IPS DF 6.9 (cell line): ENCODE measurements around the gene TARBP2.

Experiments
- DNase-seq: peaks from one replicate; pipeline ENCODE4 v3.0.0-alpha.2; 2013; ENCODE audit warnings: low read depth, low spot score
- H3K27ac ChIP-seq: one replicate; pipeline ENCODE4 v1.5.1; 2013; ENCODE audit warnings: low read length, control low read depth
- H3K27me3 ChIP-seq: 2 replicates; pipeline ENCODE4 v1.6.1; 2013; ENCODE audit warnings: mild to moderate bottlenecking, low read length; ENCODE audit not compliant: control insufficient read depth, insufficient read depth
- H3K36me3 ChIP-seq: 2 replicates; pipeline ENCODE4 v1.6.1; 2013; ENCODE audit warnings: low read length; ENCODE audit not compliant: control insufficient read depth, insufficient read depth
- H3K4me1 ChIP-seq: 2 replicates; pipeline ENCODE4 v1.6.1; 2013; ENCODE audit warnings: low read length; ENCODE audit not compliant: control insufficient read depth, insufficient read depth
- H3K4me3 ChIP-seq: 2 replicates; pipeline ENCODE4 v1.5.1; 2013; ENCODE audit warnings: mild to moderate bottlenecking, low read length
- H3K9me3 ChIP-seq: 2 replicates; pipeline ENCODE4 v1.6.1; 2013; ENCODE audit warnings: low read length, inconsistent platforms; ENCODE audit not compliant: control insufficient read depth, insufficient read depth
- WGBS: extraction: QIAGEN DNeasy Blood & Tissue Kit; methylation state at CpG from one replicate; pipeline ENCODE4 v1.1.7; 2013; ENCODE audit warnings: mixed read lengths, missing lambda C conversion rate; ENCODE audit not compliant: insufficient read length, insufficient coverage; 5-methylcytosine and 5-hydroxymethylcytosine counted together

The TARBP2 gene

GRCh38 chr12:53505086-53505485 lies 4.0 kb downstream of the TARBP2 start:
- Histone ChIP-seq H3K27ac (no peak overlapping the region), H3K4me3 (no peak overlapping the region), H3K9me3 (no peaks in the 10 kb centered on the region), H3K36me3 (peaks cover 13% of the 10 kb centered on the region; the same call in 1 of the 2 replicates), H3K27me3 (no peaks in the 10 kb centered on the region), H3K4me1 (peaks cover 6% of the 10 kb centered on the region; the same call in 1 of the 2 replicates)
- no peak for DNase-seq
- WGBS: no CpG with 5 or more reads among the region's 10 CpGs

- WGBS: no CpG with 5 or more reads among the region's 19 CpGs
- Histone ChIP-seq H3K27me3 (no peaks in the 10 kb centered on the region), H3K36me3 (peaks cover 13% of the 10 kb centered on the region; the same call in 1 of the 2 replicates), H3K9me3 (no peaks in the 10 kb centered on the region), H3K27ac (no peak overlapping the region), H3K4me3 (no peak overlapping the region), H3K4me1 (peaks cover 6% of the 10 kb centered on the region; the same call in 1 of the 2 replicates)
- DNase-seq: no peak
Observed at GRCh38 chr12:53505555-53506449, 4.7 kb downstream of the TARBP2 start.

GRCh38 chr12:53506450-53506785 lies 5.3 kb downstream of the TARBP2 start:
- Histone ChIP-seq H3K4me1 (peaks cover 6% of the 10 kb centered on the region; the same call in 1 of the 2 replicates), H3K9me3 (no peaks in the 10 kb centered on the region), H3K27me3 (no peaks in the 10 kb centered on the region), H3K36me3 (peaks cover 13% of the 10 kb centered on the region; the same call in 1 of the 2 replicates), H3K27ac (no peak overlapping the region), H3K4me3 (no peak overlapping the region)
- no CpG with 5 or more reads among the region's 2 CpGs for WGBS
- no peak for DNase-seq

GRCh38 chr12:53506881-53507602 lies 6.0 kb downstream of the TARBP2 start, which contains the start of gene NPFF:
Gene NPFF (minus strand): TSS chr12:53507484. CDS start chr12:53507474, 10 bp downstream.
- H3K36me3 ChIP-seq: peaks cover 13% of the 10 kb centered on the region; the same call in 1 of the 2 replicates
- H3K27me3 ChIP-seq: no peaks in the 10 kb centered on the region
- WGBS: no CpG with 5 or more reads among the region's 9 CpGs
- no peaks in the 10 kb centered on the region for H3K9me3 ChIP-seq
- no peak within 1 kb of the TSS for H3K27ac ChIP-seq
- H3K4me3 ChIP-seq: no peak within 1 kb of the TSS
- H3K4me1 ChIP-seq: peaks cover under 1% of the 10 kb centered on the region; the same call in 1 of the 2 replicates
- no peak for DNase-seq

- no peak for DNase-seq
- Histone ChIP-seq H3K9me3 (no peaks in the 10 kb centered on the region), H3K36me3 (peaks cover 13% of the 10 kb centered on the region; the same call in 1 of the 2 replicates), H3K27ac (no peak overlapping the region), H3K4me1 (no peaks in the 10 kb centered on the region), H3K4me3 (no peak overlapping the region), H3K27me3 (no peaks in the 10 kb centered on the region)
- no CpG with 5 or more reads among the region's 4 CpGs for WGBS
Observed at GRCh38 chr12:53507603-53507885, 6.5 kb downstream of the TARBP2 start.

GRCh38 chr12:53508534-53509170 lies 7.6 kb downstream of the TARBP2 start:
- DNase-seq: no peak
- no CpG with 5 or more reads among the region's 7 CpGs for WGBS
- H3K4me1 ChIP-seq: no peaks in the 10 kb centered on the region
- no peak overlapping the region for H3K27ac ChIP-seq
- H3K9me3 ChIP-seq: no peaks in the 10 kb centered on the region
- no peak overlapping the region for H3K4me3 ChIP-seq
- H3K36me3 ChIP-seq: peaks cover 13% of the 10 kb centered on the region; the same call in 1 of the 2 replicates
- no peaks in the 10 kb centered on the region for H3K27me3 ChIP-seq

GRCh38 chr12:53510181-53510812 lies 9.2 kb downstream of the TARBP2 start:
- H3K4me3 ChIP-seq: no peak overlapping the region
- peaks cover 13% of the 10 kb centered on the region; the same call in 1 of the 2 replicates for H3K36me3 ChIP-seq
- no peak for DNase-seq
- no CpG with 5 or more reads among the region's 9 CpGs for WGBS
- no peak overlapping the region for H3K27ac ChIP-seq
- no peaks in the 10 kb centered on the region for H3K4me1 ChIP-seq
- H3K27me3 ChIP-seq: no peaks in the 10 kb centered on the region
- no peaks in the 10 kb centered on the region for H3K9me3 ChIP-seq

GRCh38 chr12:53513712-53514410 lies 12.8 kb downstream of the TARBP2 start:
- no CpG with 5 or more reads among the region's 6 CpGs for WGBS
- no peak for DNase-seq
- Histone ChIP-seq H3K9me3 (no peaks in the 10 kb centered on the region), H3K4me1 (no peaks in the 10 kb centered on the region), H3K4me3 (no peak overlapping the region), H3K36me3 (no peaks in the 10 kb centered on the region), H3K27ac (no peak overlapping the region), H3K27me3 (no peaks in the 10 kb centered on the region)

GRCh38 chr12:53514628-53515290 lies 13.7 kb downstream of the TARBP2 start:
- DNase-seq: no peak
- Histone ChIP-seq H3K9me3 (no peaks in the 10 kb centered on the region), H3K4me3 (no peak overlapping the region), H3K36me3 (no peaks in the 10 kb centered on the region), H3K27ac (no peak overlapping the region), H3K4me1 (no peaks in the 10 kb centered on the region), H3K27me3 (no peaks in the 10 kb centered on the region)
- no CpG with 5 or more reads among the region's 6 CpGs for WGBS
